Measurements from ENCODE around the gene PSME1. TPM values are rescaled to one million over a fixed set of nuclear protein-coding genes. Genes with fewer than 3 reads are reported as not detected.

The PSME1 gene
- total and polyA plus RNA-seq, 10 of the 15 experiments (the other 5 are each of a cell fraction or from before 2014, with no cell fraction given), result 250 to 1,378 (median 412) TPM

DNA sequence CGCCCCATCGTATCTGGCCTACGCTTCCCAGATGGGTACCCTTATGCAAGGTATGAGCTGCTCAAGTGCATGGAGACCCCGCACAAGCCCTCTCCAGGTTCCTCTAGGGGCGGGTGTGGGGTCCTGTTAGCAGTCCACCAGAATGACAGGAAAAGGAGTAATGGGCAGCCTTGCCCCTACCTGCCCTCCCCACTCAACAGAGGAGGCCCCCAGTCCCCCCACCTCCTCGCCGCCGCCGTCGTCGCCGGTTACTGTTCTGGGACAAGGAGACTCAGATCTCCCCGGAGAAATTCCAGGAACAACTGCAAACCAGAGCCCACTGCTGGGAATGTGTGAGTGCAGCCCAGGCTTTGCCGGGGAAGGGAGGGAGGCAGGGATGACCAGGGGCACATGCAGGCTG is 41.9 kb downstream of the PSME1 start:
- no peak overlapping the region for H3K4me3 ChIP-seq
- no peaks in the 10 kb centered on the region for H3K9me3 ChIP-seq (replicated peaks; ENCODE audit: control insufficient read depth, insufficient read depth, low read length)
- FAIRE-seq, result no peak
- H3K27me3 ChIP-seq (replicated peaks in 1 of 2; ENCODE audit: control insufficient read depth in 2 of 2, insufficient read depth in 2 of 2, low read length in 1 of 2), result no peaks in the 10 kb centered on the region
- ChIA-PET RAD21 (ENCODE audit: unreplicated experiment) (no interaction called here), POLR2A (interaction anchor here (1.1 to 1.3 kb wide), 2 partner anchors 17 to 68 kb away, joined by 3 to 4 read pairs; partner anchors contain the start of gene IRF9), CTCF (interaction anchor here (1.1 kb wide), 1 partner anchor 16 kb away, joined by 3 read pairs; the partner anchor contains the start of gene IRF9), SMC1A (ENCODE audit: uncharacterized antibody, unreplicated experiment) (no interaction called here)
- no peaks in the 10 kb centered on the region for H3K4me1 ChIP-seq (ENCODE audit: control insufficient read depth, insufficient read depth, low read length)
- 93% methylated on average over 7 of the region's 14 CpGs for WGBS (ENCODE audit: insufficient coverage, insufficient replicate concordance, low lambda C conversion rate, missing lambda C conversion rate)
- intact Hi-C loops (cut with micrococcal nuclease; ENCODE audit: unreplicated experiment), result no loop called here
- H3K4me2 ChIP-seq (ENCODE audit: control insufficient read depth, insufficient read depth), result no peak overlapping the region
- no peak overlapping the region for H3K9ac ChIP-seq (ENCODE audit: control insufficient read depth, insufficient read depth, low read length)
- no peaks in the 10 kb centered on the region for H4K20me1 ChIP-seq (ENCODE audit: control insufficient read depth, insufficient read depth)
- H3K27ac ChIP-seq (ENCODE audit: control insufficient read depth, insufficient read depth), result no peak overlapping the region
- no peak for TF ChIP-seq SIX5 (IDR thresholded peaks at IDR 0.05; ENCODE audit: low read depth, low read length, severe bottlenecking)
- TF ChIP-seq, protein P1, sequence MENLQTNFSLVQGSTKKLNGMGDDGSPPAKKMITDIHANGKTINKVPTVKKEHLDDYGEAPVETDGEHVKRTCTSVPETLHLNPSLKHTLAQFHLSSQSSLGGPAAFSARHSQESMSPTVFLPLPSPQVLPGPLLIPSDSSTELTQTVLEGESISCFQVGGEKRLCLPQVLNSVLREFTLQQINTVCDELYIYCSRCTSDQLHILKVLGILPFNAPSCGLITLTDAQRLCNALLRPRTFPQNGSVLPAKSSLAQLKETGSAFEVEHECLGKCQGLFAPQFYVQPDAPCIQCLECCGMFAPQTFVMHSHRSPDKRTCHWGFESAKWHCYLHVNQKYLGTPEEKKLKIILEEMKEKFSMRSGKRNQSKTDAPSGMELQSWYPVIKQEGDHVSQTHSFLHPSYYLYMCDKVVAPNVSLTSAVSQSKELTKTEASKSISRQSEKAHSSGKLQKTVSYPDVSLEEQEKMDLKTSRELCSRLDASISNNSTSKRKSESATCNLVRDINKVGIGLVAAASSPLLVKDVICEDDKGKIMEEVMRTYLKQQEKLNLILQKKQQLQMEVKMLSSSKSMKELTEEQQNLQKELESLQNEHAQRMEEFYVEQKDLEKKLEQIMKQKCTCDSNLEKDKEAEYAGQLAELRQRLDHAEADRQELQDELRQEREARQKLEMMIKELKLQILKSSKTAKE (IDR thresholded peaks at IDR 0.05; ENCODE audit: low read depth, poor library complexity, severe bottlenecking), result no peak
- BruUV-seq (replicated peaks), result no TSS peak
- H2AFZ ChIP-seq (ENCODE audit: control insufficient read depth, low read depth, low read length), result no peak overlapping the region
- peaks cover 14 to 38% of the 10 kb centered on the region in 2 experiments; a peak in 3 of 4 replicates for H3K36me3 ChIP-seq (ENCODE audit: control insufficient read depth in 2 of 2, insufficient read depth in 2 of 2, low read length in 1 of 2)
- H3K79me2 ChIP-seq (ENCODE audit: control insufficient read depth, insufficient read depth, low read length), result no peaks in the 10 kb centered on the region
- DNase-seq (ENCODE audit: low read depth, low spot score), result no peak
- in situ Hi-C loops (cut with MboI), result no loop called here
- no peak for ATAC-seq

DNA sequence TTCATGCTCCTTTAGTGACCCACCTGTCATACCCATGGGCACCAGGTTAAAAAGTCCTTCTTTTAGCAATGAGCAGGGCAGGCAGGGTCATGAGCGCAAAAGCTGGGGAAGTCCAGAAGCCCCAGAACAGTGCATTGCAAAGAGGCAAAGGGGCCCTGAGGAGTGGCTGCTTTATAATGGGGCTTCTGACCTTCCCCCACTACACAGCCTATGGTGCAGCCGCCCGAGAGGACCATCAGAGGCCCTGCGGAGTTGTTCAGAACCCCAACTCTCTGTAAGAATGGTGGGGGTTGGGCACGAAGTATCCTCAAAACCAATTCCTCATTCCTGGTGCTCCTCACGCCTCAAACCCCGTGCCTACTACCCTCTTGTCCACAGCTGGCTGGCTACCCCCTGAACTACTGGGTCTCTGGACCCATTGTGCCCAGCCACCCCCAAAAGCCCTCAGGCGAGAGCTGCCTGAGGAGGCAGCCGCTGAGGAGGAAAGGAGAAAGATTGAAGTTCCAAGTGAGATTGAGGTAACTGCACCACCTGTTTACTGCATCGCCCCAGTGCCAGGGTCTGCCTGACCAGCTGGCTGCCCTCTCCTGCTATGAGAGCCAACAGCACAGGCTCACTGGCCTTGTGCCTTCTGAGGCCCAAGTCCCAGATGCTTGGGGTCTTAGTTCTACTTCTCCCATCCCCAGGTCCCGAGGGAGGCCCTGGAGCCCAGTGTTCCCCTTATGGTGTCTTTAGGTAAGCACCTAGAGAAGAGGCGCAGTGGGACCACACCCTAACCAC is 42.6 kb downstream of the PSME1 start:
- intact Hi-C loops (cut with micrococcal nuclease; ENCODE audit: unreplicated experiment), result no loop called here
- RAD21 ChIA-PET (ENCODE audit: unreplicated experiment), result no interaction called here
- FAIRE-seq (no peak), DNase-seq (ENCODE audit: low read depth, low spot score) (no peak), ATAC-seq (no peak)
- Histone ChIP-seq H3K4me2 (ENCODE audit: control insufficient read depth, insufficient read depth) (no peak overlapping the region), H3K4me1 (ENCODE audit: control insufficient read depth, insufficient read depth, low read length) (no peaks in the 10 kb centered on the region), H3K27me3 (replicated peaks in 1 of 2; ENCODE audit: control insufficient read depth in 2 of 2, insufficient read depth in 2 of 2, low read length in 1 of 2) (no peaks in the 10 kb centered on the region), H3K27ac (ENCODE audit: control insufficient read depth, insufficient read depth) (no peak overlapping the region), H3K36me3 (ENCODE audit: control insufficient read depth in 2 of 2, insufficient read depth in 2 of 2, low read length in 1 of 2) (peaks cover 14 to 41% of the 10 kb centered on the region in 2 experiments; a peak in 3 of 4 replicates), H4K20me1 (ENCODE audit: control insufficient read depth, insufficient read depth) (no peaks in the 10 kb centered on the region), H3K9ac (ENCODE audit: control insufficient read depth, insufficient read depth, low read length) (no peak overlapping the region), H2AFZ (ENCODE audit: control insufficient read depth, low read depth, low read length) (no peak overlapping the region), H3K4me3 (no peak overlapping the region), H3K79me2 (ENCODE audit: control insufficient read depth, insufficient read depth, low read length) (no peaks in the 10 kb centered on the region), H3K9me3 (replicated peaks; ENCODE audit: control insufficient read depth, insufficient read depth, low read length) (no peaks in the 10 kb centered on the region)
- CTCF ChIA-PET, result no interaction called here
- 90% methylated on average over 12 of the region's 12 CpGs for WGBS (ENCODE audit: insufficient coverage, insufficient replicate concordance, low lambda C conversion rate, missing lambda C conversion rate)
- POLR2A ChIA-PET, result interaction anchor here (1.1 to 1.2 kb wide), 2 partner anchors 14 to 37 kb away, joined by 3 read pairs; partner anchors contain the start of gene EMC9
- in situ Hi-C loops (cut with MboI), result no loop called here
- TF ChIP-seq SUPT20H (IDR thresholded peaks at IDR 0.05; ENCODE audit: borderline replicate concordance, control insufficient read depth, low read depth, low read length) (no peak), POLR2A (IDR thresholded peaks at IDR 0.05; ENCODE audit: low read depth, low read length) (peak; percentile 9; the same call in 1 of the 2 replicates)
- SMC1A ChIA-PET (ENCODE audit: uncharacterized antibody, unreplicated experiment), result no interaction called here
- no TSS peak for BruUV-seq (replicated peaks)
